CD14-positive monocyte (primary cell): ENCODE measurements around the gene ANKRD9. TPM values are rescaled to one million over a fixed set of nuclear protein-coding genes. Genes with fewer than 3 reads are reported as not detected.
A peak's percentile ranks its signal among the peaks of the same experiment; 100 is the strongest.
"Not testable (repeated sequence)": the region's sequence is repeated elsewhere in the genome, so short reads cannot be mapped to it uniquely, and the experiment has no call there.

Source experiments
- DNase-seq, 3 donors: peaks; one replicate each; pipeline ENCODE4 v3.0.0-alpha.2; 2011 to 2022
- H2AFZ ChIP-seq: 2 replicates; pipeline ENCODE4 v1.6.0; 2012; ENCODE audit warnings: mild to moderate bottlenecking, low read depth, low read length, inconsistent platforms; ENCODE audit not compliant: insufficient read depth, poor library complexity, severe bottlenecking
- H3K27ac ChIP-seq, 2 donors: 1 replicate in 1 of 2; 2 replicates in 1 of 2; pipeline ENCODE4 v1.5.1; 2012 to 2013; ENCODE audit warnings: low read length in 2 of 2, control low read depth in 1 of 2, inconsistent platforms in 1 of 2, low read depth in 1 of 2, mild to moderate bottlenecking in 1 of 2
- H3K27me3 ChIP-seq, 2 donors: one replicate each; pipeline versions ENCODE4 v1.6.0 to v1.6.1; 2011 to 2013; ENCODE audit warnings: low read length in 2 of 2; ENCODE audit not compliant: control insufficient read depth in 2 of 2, insufficient read depth in 2 of 2
- H3K36me3 ChIP-seq, 2 donors: replicated peaks in 1 of 2; 1 replicate in 1 of 2; 2 replicates in 1 of 2; pipeline versions ENCODE4 v1.5.1 to v1.6.1; 2012 to 2013; ENCODE audit warnings: low read length in 2 of 2, control low read depth in 1 of 2, inconsistent platforms in 1 of 2, mild to moderate bottlenecking in 1 of 2; ENCODE audit not compliant: insufficient read depth in 2 of 2, control insufficient read depth in 1 of 2
- H3K4me1 ChIP-seq, 2 donors: 1 replicate in 1 of 2; 2 replicates in 1 of 2; pipeline versions ENCODE4 v1.5.1 to v1.6.1; 2012 to 2013; ENCODE audit warnings: low read length in 2 of 2, control low read depth in 1 of 2, inconsistent platforms in 1 of 2, mild to moderate bottlenecking in 1 of 2, moderate library complexity in 1 of 2; ENCODE audit not compliant: insufficient read depth in 2 of 2, control insufficient read depth in 1 of 2
- H3K4me2 ChIP-seq: replicated peaks from 2 replicates; pipeline ENCODE3; 2012; ENCODE audit warnings: low read length, moderate library complexity, mild to moderate bottlenecking; ENCODE audit not compliant: poor library complexity, severe bottlenecking; ENCODE audit errors: extremely low read depth
- H3K4me3 ChIP-seq, 3 experiments: fragments of 200-600 bp in 1 of 3; sonication (generic) in 1 of 3; replicated peaks in 1 of 3; 1 replicate in 2 of 3; 2 replicates in 1 of 3; pipeline ENCODE4 v1.5.1; 2011 to 2013; ENCODE audit warnings: low read length in 3 of 3, mild to moderate bottlenecking in 3 of 3, control low read depth in 2 of 3, low read depth in 2 of 3, inconsistent platforms in 1 of 3, moderate library complexity in 1 of 3
- H3K79me2 ChIP-seq: 2 replicates; pipeline ENCODE4 v1.6.0; 2012; ENCODE audit warnings: mild to moderate bottlenecking, control low read depth, inconsistent platforms, low read length, moderate library complexity; ENCODE audit not compliant: insufficient read depth
- H3K9ac ChIP-seq: 2 replicates; pipeline ENCODE4 v1.6.0; 2017; ENCODE audit warnings: low read length, mild to moderate bottlenecking; ENCODE audit not compliant: insufficient read depth, poor library complexity, severe bottlenecking
- H3K9me3 ChIP-seq, 2 donors: replicated peaks in 1 of 2; 1 replicate in 1 of 2; 2 replicates in 1 of 2; pipeline versions ENCODE4 v1.5.1 to v1.6.1; 2012 to 2013; ENCODE audit warnings: low read length in 2 of 2, control low read depth in 1 of 2; ENCODE audit not compliant: control insufficient read depth in 1 of 2, insufficient read depth in 1 of 2
- H4K20me1 ChIP-seq: 2 replicates; pipeline ENCODE4 v1.6.0; 2012; ENCODE audit warnings: mild to moderate bottlenecking, low read length, control low read depth, moderate library complexity; ENCODE audit not compliant: insufficient read depth
- H3K27ac Mint-ChIP-seq, 7 donors: one replicate each; pipeline ENCODE4 v1.8.0; 2020; ENCODE audit warnings: mild to moderate bottlenecking in 7 of 7, mixed read lengths in 7 of 7, moderate library complexity in 6 of 7, inconsistent platforms in 2 of 7
- H3K27me3 Mint-ChIP-seq, 3 donors: one replicate each; pipeline ENCODE4 v1.8.0; 2021 to 2022; ENCODE audit warnings: low read depth in 3 of 3, mild to moderate bottlenecking in 3 of 3, mixed read lengths in 3 of 3, moderate library complexity in 3 of 3, inconsistent platforms in 1 of 3
- H3K36me3 Mint-ChIP-seq, 2 donors: one replicate each; pipeline ENCODE4 v1.8.0; 2020; ENCODE audit warnings: mixed read lengths in 2 of 2, inconsistent platforms in 1 of 2, mild to moderate bottlenecking in 1 of 2
- H3K4me1 Mint-ChIP-seq: one replicate; pipeline ENCODE4 v1.8.0; 2020; ENCODE audit warnings: mild to moderate bottlenecking, mixed read lengths
- H3K4me3 Mint-ChIP-seq, 2 donors: one replicate each; pipeline ENCODE4 v1.8.0; 2020; ENCODE audit warnings: mild to moderate bottlenecking in 2 of 2, mixed read lengths in 2 of 2, moderate library complexity in 1 of 2
- H3K9me3 Mint-ChIP-seq, 7 donors: one replicate each; pipeline ENCODE4 v1.8.0; 2020 to 2022; ENCODE audit warnings: mixed read lengths in 7 of 7, mild to moderate bottlenecking in 6 of 7, moderate library complexity in 6 of 7, inconsistent platforms in 2 of 7
- CTCF ChIP-seq: fragments of 200-600 bp; IDR thresholded peaks from one replicate; pipeline ENCODE4 v1.8.0; 2022; ENCODE audit warnings: antibody characterized with exemption, mild to moderate bottlenecking
- WGBS: methylation state at CpG from one replicate; pipeline ENCODE4 v1.1.5; 2013; ENCODE audit warnings: missing lambda C conversion rate; ENCODE audit not compliant: insufficient coverage; 5-methylcytosine and 5-hydroxymethylcytosine counted together
- intact Hi-C, 2 donors: fragments of 100-400 bp; cut with micrococcal nuclease; formaldehyde crosslinking; loops; one replicate each; pipeline versions ENCODE4 v1.15.0 to v1.15.1; 2023
- polyA plus RNA-seq, 3 donors: library from polyadenylated mRNA; depleted of rRNA in 1 of 3; unstranded in 2 of 3; stranded (reverse) in 1 of 3; fragments of 300-500 nt in 2 of 3; fragments of >200 nt in 1 of 3; fragmentation: Illumina TruSeq in 2 of 3; gene quantifications; 1 replicate in 2 of 3; 2 replicates in 1 of 3; pipeline ENCODE4 v1.2.3, GENCODE V29; 2012 to 2021

Gene ANKRD9
- polyA plus RNA-seq, 3 donors = 0.43 to 10.8 (median 0.83) TPM

- no peaks in the 10 kb centered on the region for H4K20me1 ChIP-seq
- intact Hi-C loops = loop anchor here (5.0 kb wide), 1 partner anchor 37 kb away; the partner anchor contains the start of gene RCOR1 (in 2 of the 2)
- H2AFZ ChIP-seq = peak overlapping the region; percentile 99
- Mint-ChIP-seq H3K9me3 (peaks cover 0 to 1% (median 0%) of the 10 kb centered on the region in 7 donors), H3K27ac (peak overlapping the region in 5 of 7 donors; percentile 42 to 79 (median 69)), H3K4me1 (peaks cover 7% of the 10 kb centered on the region), H3K27me3 (peaks cover 6% of the 10 kb centered on the region in 3 donors), H3K4me3 (peak overlapping the region; percentile 77 to 80), H3K36me3 (no peaks in the 10 kb centered on the region)
- no peaks in the 10 kb centered on the region for H3K9me3 ChIP-seq
- H3K36me3 ChIP-seq = no peaks in the 10 kb centered on the region
- peak overlapping the region; percentile 86 for H3K4me2 ChIP-seq
- no peaks in the 10 kb centered on the region for H3K79me2 ChIP-seq
- peak overlapping the region; percentile 55 to 79 (median 59) for H3K4me3 ChIP-seq
- peak; percentile 46 to 48 (median 48) for DNase-seq
- H3K9ac ChIP-seq = peak overlapping the region; percentile 87
- TF ChIP-seq CTCF = no peak
- 6% methylated on average over 92 of the region's 94 CpGs for WGBS
- H3K4me1 ChIP-seq = peaks cover 9 to 29% of the 10 kb centered on the region in 2 donors
- H3K27ac ChIP-seq = peak overlapping the region in 1 of 2 donors; percentile 74
- H3K27me3 ChIP-seq = no peaks in the 10 kb centered on the region
Measured at GRCh38 chr14:102554821-102555819, 45.5 kb upstream of the ANKRD9 start.

GRCh38 chr14:102551995-102552705 lies 42.6 kb upstream of the ANKRD9 start:
- Mint-ChIP-seq H3K27me3 (peaks cover 19 to 26% (median 20%) of the 10 kb centered on the region in 3 donors), H3K36me3 (no peaks in the 10 kb centered on the region), H3K27ac (no peak overlapping the region), H3K9me3 (peaks cover 0 to 1% (median 0%) of the 10 kb centered on the region in 7 donors), H3K4me1 (peaks cover 11% of the 10 kb centered on the region), H3K4me3 (no peak overlapping the region)
- H3K27ac ChIP-seq = no peak overlapping the region
- H4K20me1 ChIP-seq = no peaks in the 10 kb centered on the region
- intact Hi-C loops = no loop called here
- 68% methylated on average over 5 of the region's 14 CpGs for WGBS
- no peaks in the 10 kb centered on the region for H3K9me3 ChIP-seq
- peaks cover 11 to 32% of the 10 kb centered on the region in 2 donors for H3K4me1 ChIP-seq
- H3K36me3 ChIP-seq = no peaks in the 10 kb centered on the region
- H3K4me3 ChIP-seq = no peak overlapping the region
- H2AFZ ChIP-seq = no peak overlapping the region
- no peak overlapping the region for H3K4me2 ChIP-seq
- no peak for TF ChIP-seq CTCF
- no peaks in the 10 kb centered on the region for H3K79me2 ChIP-seq
- peaks cover 0 to 2% of the 10 kb centered on the region in 2 donors for H3K27me3 ChIP-seq
- H3K9ac ChIP-seq = no peak overlapping the region
- no peak for DNase-seq

- H3K79me2 ChIP-seq, intact Hi-C loops, H3K4me3 ChIP-seq, DNase-seq, H3K36me3 Mint-ChIP-seq, H3K27ac ChIP-seq, H3K9ac ChIP-seq, H3K4me2 ChIP-seq, H3K9me3 ChIP-seq, H2AFZ ChIP-seq, H4K20me1 ChIP-seq, H3K9me3 Mint-ChIP-seq, H3K36me3 ChIP-seq: not testable (repeated sequence)
- Histone ChIP-seq H3K27me3 (peaks cover 0 to 11% of the 10 kb centered on the region in 2 donors), H3K4me1 (peaks cover 13 to 33% of the 10 kb centered on the region in 2 donors)
- H3K4me3 Mint-ChIP-seq = peak overlapping the region in 1 of 2 donors; percentile 1
- H3K27ac Mint-ChIP-seq = peak overlapping the region in 2 of 7 donors; percentile 28 to 77
- peaks cover 15% of the 10 kb centered on the region for H3K4me1 Mint-ChIP-seq
- peaks cover 29 to 37% (median 30%) of the 10 kb centered on the region in 3 donors for H3K27me3 Mint-ChIP-seq
- WGBS = no CpG with 5 or more reads among the region's 3 CpGs
Measured at GRCh38 chr14:102550927-102551401, 41.4 kb upstream of the ANKRD9 start.
